Measurements from ENCODE around the gene COL16A1.

DNA sequence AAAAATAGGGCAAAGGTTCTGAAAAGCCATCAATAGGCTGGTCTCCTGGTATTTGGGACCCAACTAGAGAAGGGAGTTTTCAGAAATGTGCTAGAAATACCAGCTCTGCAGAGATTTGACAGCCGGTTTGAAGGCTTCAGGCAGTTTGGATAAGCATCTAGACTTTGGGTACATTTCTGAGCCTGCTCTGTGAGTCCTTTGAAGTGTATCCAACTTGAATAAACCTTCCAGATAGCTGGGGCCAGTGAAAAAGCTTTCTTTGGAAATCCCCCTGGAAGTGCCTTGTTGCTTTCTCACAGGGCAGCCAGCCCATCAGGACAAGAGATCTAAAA lies 52.8 kb downstream of the COL16A1 start:
- TF ChIP-seq, protein P1, sequence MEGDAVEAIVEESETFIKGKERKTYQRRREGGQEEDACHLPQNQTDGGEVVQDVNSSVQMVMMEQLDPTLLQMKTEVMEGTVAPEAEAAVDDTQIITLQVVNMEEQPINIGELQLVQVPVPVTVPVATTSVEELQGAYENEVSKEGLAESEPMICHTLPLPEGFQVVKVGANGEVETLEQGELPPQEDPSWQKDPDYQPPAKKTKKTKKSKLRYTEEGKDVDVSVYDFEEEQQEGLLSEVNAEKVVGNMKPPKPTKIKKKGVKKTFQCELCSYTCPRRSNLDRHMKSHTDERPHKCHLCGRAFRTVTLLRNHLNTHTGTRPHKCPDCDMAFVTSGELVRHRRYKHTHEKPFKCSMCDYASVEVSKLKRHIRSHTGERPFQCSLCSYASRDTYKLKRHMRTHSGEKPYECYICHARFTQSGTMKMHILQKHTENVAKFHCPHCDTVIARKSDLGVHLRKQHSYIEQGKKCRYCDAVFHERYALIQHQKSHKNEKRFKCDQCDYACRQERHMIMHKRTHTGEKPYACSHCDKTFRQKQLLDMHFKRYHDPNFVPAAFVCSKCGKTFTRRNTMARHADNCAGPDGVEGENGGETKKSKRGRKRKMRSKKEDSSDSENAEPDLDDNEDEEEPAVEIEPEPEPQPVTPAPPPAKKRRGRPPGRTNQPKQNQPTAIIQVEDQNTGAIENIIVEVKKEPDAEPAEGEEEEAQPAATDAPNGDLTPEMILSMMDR (conservative IDR thresholded peaks at IDR 0.05 in 1 of 2, IDR thresholded peaks at IDR 0.05 in 1 of 2; ENCODE audit: extremely low read depth in 1 of 2, insufficient read depth in 1 of 2, low read depth in 1 of 2, low read length in 2 of 2), result no peak
- TF ChIP-seq EZH2 (IDR thresholded peaks at IDR 0.05; ENCODE audit: borderline replicate concordance, low read length), result no peak
